Upper lobe of left lung (tissue), 6 donors: ENCODE results near the gene COL6A6. TPM values are rescaled to one million over a fixed set of nuclear protein-coding genes. Genes with fewer than 3 reads are reported as not detected.

ENCODE experiments used
- ATAC-seq, 2 donors: fragments of 200-7000 bp; cut with Tn5 transposase; one replicate each; pipeline ENCODE4 v1.9.1; 2022; ENCODE audit warnings: mild to moderate bottlenecking in 2 of 2, moderate library complexity in 2 of 2; ENCODE audit not compliant: low FRiP score in 2 of 2
- DNase-seq, 2 donors: peaks; one replicate each; pipeline ENCODE4 v3.0.0-alpha.2; 2019 to 2020
- H3K27ac ChIP-seq, 4 donors: fragments of 200-600 bp; sonication (generic); one replicate each; pipeline ENCODE4 v1.5.1; 2016 to 2019
- H3K27me3 ChIP-seq, 4 donors: fragments of 200-600 bp; sonication (generic); one replicate each; pipeline ENCODE4 v1.5.1; 2017 to 2019
- H3K36me3 ChIP-seq, 4 donors: fragments of 200-600 bp; sonication (generic); one replicate each; pipeline ENCODE4 v1.5.1; 2016 to 2019
- H3K4me1 ChIP-seq, 4 donors: fragments of 200-600 bp; sonication (generic); one replicate each; pipeline ENCODE4 v1.5.1; 2018 to 2019
- H3K4me3 ChIP-seq, 4 donors: fragments of 200-600 bp; sonication (generic); one replicate each; pipeline ENCODE4 v1.5.1; 2017 to 2019; ENCODE audit warnings: mild to moderate bottlenecking in 2 of 4, moderate library complexity in 1 of 4
- H3K9me3 ChIP-seq, 4 donors: fragments of 200-600 bp; sonication (generic); one replicate each; pipeline ENCODE4 v1.5.1; 2018 to 2019
- EP300 ChIP-seq, 4 donors: sonication (generic); formaldehyde crosslinking; IDR thresholded peaks; one replicate each; pipeline ENCODE4 v1.5.1; 2017; ENCODE audit warnings: antibody characterized with exemption in 4 of 4, control low read depth in 2 of 4
- POLR2A ChIP-seq, 4 donors: fragments of 450-650 bp; IDR thresholded peaks; one replicate each; pipeline ENCODE4 v1.5.1; 2016 to 2017; ENCODE audit warnings: antibody characterized with exemption in 4 of 4, mild to moderate bottlenecking in 2 of 4
- POLR2AphosphoS5 ChIP-seq, 2 donors: sonication (generic); formaldehyde crosslinking; IDR thresholded peaks; one replicate each; pipeline ENCODE4 v1.5.1; 2017; ENCODE audit warnings: antibody characterized with exemption in 2 of 2
- WGBS, 2 donors: methylation state at CpG; one replicate each; pipeline ENCODE4 v1.1.5; 2017 to 2018; 5-methylcytosine and 5-hydroxymethylcytosine counted together
- total RNA-seq, 6 donors: library from RNA; depleted of rRNA in 4 of 6; stranded (reverse); fragments of >200 nt in 4 of 6; gene quantifications; one replicate each; pipeline versions ENCODE4 v1.1.0 to v1.2.1, GENCODE V29; 2016 to 2021
- TF ChIP-seq, protein P1 (sequence below), 6 experiments: fragments of 450-650 bp in 4 of 6; fragments of 200-600 bp in 2 of 6; sonication (generic) in 2 of 6; IDR thresholded peaks; one replicate each; pipeline ENCODE4 v1.5.1; 2016 to 2019; ENCODE audit warnings: antibody characterized with exemption in 6 of 6
- donor health status: DM: no; HTN: no; CAD: no; lungs with moderate emphysema.
- donor health status: DM: no; HTN: yes; CAD: no; lungs with severe emphysema.

Gene COL6A6
- total RNA-seq, 6 donors from 2014 or later, result 2.3 to 20.1 (median 10.5) TPM

DNA sequence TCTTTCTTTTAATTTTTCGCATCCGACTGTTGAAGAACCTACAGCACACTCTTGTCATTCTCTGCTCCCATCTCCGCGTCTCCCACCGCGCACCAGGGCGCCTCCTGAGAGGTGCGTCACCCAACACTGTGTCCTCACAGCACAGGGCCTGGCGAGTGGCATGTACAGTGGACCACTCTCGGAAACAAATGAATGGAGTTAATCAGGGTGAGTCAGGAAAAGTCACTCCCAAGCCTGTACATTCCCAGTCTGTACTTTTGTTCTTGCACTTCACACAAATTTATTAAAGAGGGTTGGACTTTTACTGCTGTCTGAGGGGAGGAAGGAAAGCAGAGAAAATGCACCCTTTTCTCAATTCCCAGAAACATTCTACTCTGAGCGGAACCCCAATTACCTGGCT lies 625 bp downstream of the COL6A6 start:
- Histone ChIP-seq H3K4me3 (peak overlapping the region; percentile 18 to 47 (median 43)), H3K27ac (peak overlapping the region in 1 of 4 donors; percentile 63), H3K9me3 (no peaks in the 10 kb centered on the region), H3K4me1 (no peaks in the 10 kb centered on the region), H3K27me3 (peaks cover 0 to 7% (median 3%) of the 10 kb centered on the region in 4 donors), H3K36me3 (no peaks in the 10 kb centered on the region)
- 22 to 25% methylated on average over 11 of the region's 11 CpGs for WGBS, 2 donors
- peak; percentile 43 to 54 for ATAC-seq
- TF ChIP-seq POLR2A (IDR thresholded peaks at IDR 0.05) (no peak), EP300 (IDR thresholded peaks at IDR 0.05) (no peak), POLR2AphosphoS5 (IDR thresholded peaks at IDR 0.05) (no peak)
- TF ChIP-seq, protein P1, sequence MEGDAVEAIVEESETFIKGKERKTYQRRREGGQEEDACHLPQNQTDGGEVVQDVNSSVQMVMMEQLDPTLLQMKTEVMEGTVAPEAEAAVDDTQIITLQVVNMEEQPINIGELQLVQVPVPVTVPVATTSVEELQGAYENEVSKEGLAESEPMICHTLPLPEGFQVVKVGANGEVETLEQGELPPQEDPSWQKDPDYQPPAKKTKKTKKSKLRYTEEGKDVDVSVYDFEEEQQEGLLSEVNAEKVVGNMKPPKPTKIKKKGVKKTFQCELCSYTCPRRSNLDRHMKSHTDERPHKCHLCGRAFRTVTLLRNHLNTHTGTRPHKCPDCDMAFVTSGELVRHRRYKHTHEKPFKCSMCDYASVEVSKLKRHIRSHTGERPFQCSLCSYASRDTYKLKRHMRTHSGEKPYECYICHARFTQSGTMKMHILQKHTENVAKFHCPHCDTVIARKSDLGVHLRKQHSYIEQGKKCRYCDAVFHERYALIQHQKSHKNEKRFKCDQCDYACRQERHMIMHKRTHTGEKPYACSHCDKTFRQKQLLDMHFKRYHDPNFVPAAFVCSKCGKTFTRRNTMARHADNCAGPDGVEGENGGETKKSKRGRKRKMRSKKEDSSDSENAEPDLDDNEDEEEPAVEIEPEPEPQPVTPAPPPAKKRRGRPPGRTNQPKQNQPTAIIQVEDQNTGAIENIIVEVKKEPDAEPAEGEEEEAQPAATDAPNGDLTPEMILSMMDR (IDR thresholded peaks at IDR 0.05), result no peak
- DNase-seq, result peak in 1 of 2 donors; percentile 59

DNA sequence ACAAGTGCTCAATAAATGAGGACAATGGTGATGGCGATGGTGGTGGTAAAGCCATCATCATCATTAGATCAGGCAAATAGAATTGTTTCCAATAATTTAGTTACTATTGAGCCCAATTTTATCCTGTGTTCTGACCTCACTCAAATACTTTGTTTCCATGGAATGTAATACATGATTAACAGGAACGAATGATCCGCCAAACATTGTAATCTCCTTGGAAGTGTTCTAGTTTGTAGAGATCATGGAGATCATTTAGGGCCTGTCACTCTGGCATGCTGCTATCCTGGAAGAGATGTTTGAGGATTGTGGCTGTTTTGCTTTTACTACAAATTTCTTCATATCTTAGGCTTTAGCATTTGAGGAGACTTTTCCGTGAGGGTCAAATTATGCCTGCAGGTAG lies 2.8 kb downstream of the COL6A6 start:
- no peak overlapping the region for H3K27ac ChIP-seq
- H3K4me1 ChIP-seq, result no peaks in the 10 kb centered on the region
- ATAC-seq (no peak), DNase-seq (no peak)
- H3K9me3 ChIP-seq, result no peaks in the 10 kb centered on the region
- H3K27me3 ChIP-seq, result peaks cover 0 to 7% (median 3%) of the 10 kb centered on the region in 4 donors
- H3K36me3 ChIP-seq, result no peaks in the 10 kb centered on the region
- WGBS, 2 donors, result 84 to 85% methylated on average over 4 of the region's 4 CpGs
- TF ChIP-seq POLR2A (IDR thresholded peaks at IDR 0.05), result no peak
- no peak for TF ChIP-seq EP300 (IDR thresholded peaks at IDR 0.05)
- TF ChIP-seq POLR2AphosphoS5 (IDR thresholded peaks at IDR 0.05), result no peak
- TF ChIP-seq, protein P1 (IDR thresholded peaks at IDR 0.05), result no peak
- no peak overlapping the region for H3K4me3 ChIP-seq

DNA sequence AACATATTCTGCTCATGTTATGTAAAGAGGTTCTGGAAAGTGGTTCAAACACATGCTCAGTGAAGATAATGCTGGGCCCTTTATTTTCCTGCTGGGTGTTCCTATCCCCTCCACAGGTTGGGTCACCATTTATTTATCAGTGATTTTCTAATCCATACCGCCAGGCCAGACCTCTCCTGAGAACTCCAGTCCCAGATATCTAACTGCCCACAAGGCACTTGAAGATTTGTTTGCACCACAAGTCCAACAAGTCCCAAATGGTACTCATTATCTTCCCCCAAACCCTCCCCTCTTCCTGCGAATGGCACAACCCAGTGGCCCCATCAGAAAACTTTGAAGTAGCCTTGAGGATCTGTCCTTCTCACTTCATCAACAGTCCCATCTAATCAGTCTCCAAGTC lies 5.4 kb downstream of the COL6A6 start:
- Histone ChIP-seq H3K9me3 (no peaks in the 10 kb centered on the region), H3K4me3 (no peak overlapping the region), H3K36me3 (no peaks in the 10 kb centered on the region), H3K4me1 (no peaks in the 10 kb centered on the region), H3K27me3 (no peaks in the 10 kb centered on the region), H3K27ac (no peak overlapping the region)
- no peak for TF ChIP-seq EP300 (IDR thresholded peaks at IDR 0.05)
- TF ChIP-seq, protein P1 (IDR thresholded peaks at IDR 0.05), result no peak
- no peak for TF ChIP-seq POLR2A (IDR thresholded peaks at IDR 0.05)
- no peak for TF ChIP-seq POLR2AphosphoS5 (IDR thresholded peaks at IDR 0.05)
- WGBS, 2 donors, result 66 to 79% methylated on average over 2 of the region's 2 CpGs
- no peak for ATAC-seq
- DNase-seq, result no peak

DNA sequence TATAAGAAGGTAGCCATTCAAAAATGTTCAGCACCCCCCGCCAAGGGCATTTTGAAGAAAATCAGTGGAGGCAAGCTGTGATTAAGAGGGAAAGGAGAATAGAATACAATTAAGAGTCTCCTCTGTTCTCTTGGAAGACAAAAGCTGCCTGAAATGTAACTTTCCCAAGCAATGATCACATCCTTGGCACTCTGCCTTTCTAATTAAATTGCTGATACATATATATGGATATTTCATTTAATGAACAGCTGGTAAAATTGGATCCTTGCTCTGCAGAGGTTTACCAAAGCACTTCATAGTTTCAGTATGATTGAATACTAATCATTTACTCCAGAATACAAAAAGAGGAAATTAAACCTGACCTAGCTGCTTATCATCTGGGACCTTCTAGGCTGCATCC lies 10.4 kb downstream of the COL6A6 start:
- ATAC-seq (no peak), DNase-seq (no peak)
- no peaks in the 10 kb centered on the region for H3K9me3 ChIP-seq
- H3K4me1 ChIP-seq, result no peaks in the 10 kb centered on the region
- no peak overlapping the region for H3K4me3 ChIP-seq
- H3K27me3 ChIP-seq, result no peaks in the 10 kb centered on the region
- WGBS, 2 donors, result 93 to 97% methylated on average over 1 of the region's 1 CpG
- no peak overlapping the region for H3K27ac ChIP-seq
- no peak for TF ChIP-seq POLR2AphosphoS5 (IDR thresholded peaks at IDR 0.05)
- TF ChIP-seq, protein P1 (IDR thresholded peaks at IDR 0.05), result no peak
- no peak for TF ChIP-seq EP300 (IDR thresholded peaks at IDR 0.05)
- TF ChIP-seq POLR2A (IDR thresholded peaks at IDR 0.05), result no peak
- H3K36me3 ChIP-seq, result no peaks in the 10 kb centered on the region

DNA sequence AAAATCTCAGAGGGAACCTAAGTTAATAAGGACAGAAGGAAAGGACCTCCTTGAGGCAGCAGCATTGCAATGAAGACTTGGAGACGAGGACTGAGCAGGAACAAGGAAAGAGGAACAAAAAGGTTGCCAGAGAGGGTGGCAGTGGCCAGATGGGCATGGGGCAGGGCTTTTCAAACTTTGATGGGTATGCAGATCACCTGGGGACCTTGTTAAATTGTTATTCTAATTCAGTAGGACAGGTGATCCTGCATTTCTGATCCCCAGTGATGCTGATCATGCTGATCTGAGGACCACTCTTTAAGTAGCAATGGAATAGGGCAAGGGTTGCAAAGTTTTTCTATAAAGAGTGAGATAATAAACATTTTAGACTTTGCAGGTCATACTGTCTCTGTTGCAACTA lies 11.1 kb downstream of the COL6A6 start:
- H3K27me3 ChIP-seq, result no peaks in the 10 kb centered on the region
- H3K36me3 ChIP-seq, result no peaks in the 10 kb centered on the region
- ATAC-seq, result no peak
- H3K9me3 ChIP-seq, result no peaks in the 10 kb centered on the region
- 47 to 75% methylated on average over 1 of the region's 1 CpG for WGBS, 2 donors
- DNase-seq, result no peak
- no peak overlapping the region for H3K4me3 ChIP-seq
- no peak overlapping the region for H3K27ac ChIP-seq
- TF ChIP-seq POLR2AphosphoS5 (IDR thresholded peaks at IDR 0.05), result no peak
- TF ChIP-seq, protein P1 (IDR thresholded peaks at IDR 0.05), result no peak
- no peaks in the 10 kb centered on the region for H3K4me1 ChIP-seq
